IPS-NIHi7 (cell line): ENCODE results near the gene TAF12.
"Not testable (repeated sequence)": the region's sequence is repeated elsewhere in the genome, so short reads cannot be mapped to it uniquely, and the experiment has no call there.

Experiments
- DNase-seq: peaks from one replicate; pipeline ENCODE4 v3.0.0; 2012; ENCODE audit warnings: mixed read lengths; ENCODE audit errors: extremely low spot score

TAF12 gene

GRCh38 chr1:28642847-28643635 lies at the start of gene TAF12:
Gene TAF12, minus strand, starts transcription at chr1:28643067. Its CDS starts 20,986 bp downstream, at chr1:28622081.
- peak; percentile 92 for DNase-seq

GRCh38 chr1:28691627-28692026 lies 48.8 kb upstream of the TAF12 start:
- not testable (repeated sequence) for DNase-seq

GRCh38 chr1:28684937-28685336 lies 42.1 kb upstream of the TAF12 start:
- DNase-seq = no peak

GRCh38 chr1:28682840-28683239 lies 40.0 kb upstream of the TAF12 start:
- no peak for DNase-seq

GRCh38 chr1:28680151-28680550 lies 37.3 kb upstream of the TAF12 start:
- DNase-seq = no peak

GRCh38 chr1:28675924-28676257 lies 33.0 kb upstream of the TAF12 start:
- DNase-seq = no peak

- not testable (repeated sequence) for DNase-seq
Measured at GRCh38 chr1:28672971-28673370, 30.1 kb upstream of the TAF12 start.

GRCh38 chr1:28671254-28671780 lies 28.4 kb upstream of the TAF12 start:
- no peak for DNase-seq

- DNase-seq = no peak
Measured at GRCh38 chr1:28668956-28669723, 26.3 kb upstream of the TAF12 start.

- DNase-seq = peak; percentile 97
Measured at GRCh38 chr1:28668191-28668955, 25.5 kb upstream of the TAF12 start, which contains the start of gene GMEB1. Gene GMEB1, plus strand, starts transcription at chr1:28668784. Its CDS starts 14,829 bp downstream, at chr1:28683613.

- no peak for DNase-seq
Measured at GRCh38 chr1:28666806-28667205, 23.9 kb upstream of the TAF12 start.

GRCh38 chr1:28663871-28664470 lies 21.1 kb upstream of the TAF12 start:
- no peak for DNase-seq

- DNase-seq = no peak
Measured at GRCh38 chr1:28656335-28656734, 13.5 kb upstream of the TAF12 start.

- not testable (repeated sequence) for DNase-seq
Measured at GRCh38 chr1:28655448-28656311, 12.8 kb upstream of the TAF12 start.

GRCh38 chr1:28653870-28654269 lies 11.0 kb upstream of the TAF12 start:
- DNase-seq = not testable (repeated sequence)

GRCh38 chr1:28653063-28653462 lies 10.2 kb upstream of the TAF12 start:
- DNase-seq = not testable (repeated sequence)

GRCh38 chr1:28648474-28649198 lies 5.8 kb upstream of the TAF12 start, which contains the start of gene RNU11:
Gene RNU11, plus strand, starts transcription at chr1:28648600.
- DNase-seq = peak; percentile 70

- peak; percentile 87 for DNase-seq
Measured at GRCh38 chr1:28648008-28648473, 5.2 kb upstream of the TAF12 start.

GRCh38 chr1:28646040-28646439 lies 3.2 kb upstream of the TAF12 start:
- DNase-seq = no peak

- not testable (repeated sequence) for DNase-seq
Measured at GRCh38 chr1:28645406-28645805, 2.5 kb upstream of the TAF12 start.
